ENCODE measurements around the gene CLDN2. TPM values are rescaled to one million over a fixed set of nuclear protein-coding genes. Genes with fewer than 3 reads are reported as not detected.

Gene CLDN2
- total RNA-seq, 2 experiments from 2014 or later = not detected

- Mint-ChIP-seq H3K36me3 (ENCODE audit: low read depth) (no peaks in the 10 kb centered on the region), H3K4me1 (ENCODE audit: low read depth) (no peaks in the 10 kb centered on the region), H3K9me3 (ENCODE audit: insufficient read depth) (no peaks in the 10 kb centered on the region), H3K27ac (no peak overlapping the region), H3K27me3 (ENCODE audit: low read depth) (no peaks in the 10 kb centered on the region), H3K4me3 (no peak overlapping the region)
- ATAC-seq (no peak), DNase-seq (no peak)
- ChIA-PET CTCF (no interaction called here), POLR2A (no interaction called here)
Observed at GRCh38 chrX:106901341-106901740, 18.9 kb upstream of the CLDN2 start.

DNA sequence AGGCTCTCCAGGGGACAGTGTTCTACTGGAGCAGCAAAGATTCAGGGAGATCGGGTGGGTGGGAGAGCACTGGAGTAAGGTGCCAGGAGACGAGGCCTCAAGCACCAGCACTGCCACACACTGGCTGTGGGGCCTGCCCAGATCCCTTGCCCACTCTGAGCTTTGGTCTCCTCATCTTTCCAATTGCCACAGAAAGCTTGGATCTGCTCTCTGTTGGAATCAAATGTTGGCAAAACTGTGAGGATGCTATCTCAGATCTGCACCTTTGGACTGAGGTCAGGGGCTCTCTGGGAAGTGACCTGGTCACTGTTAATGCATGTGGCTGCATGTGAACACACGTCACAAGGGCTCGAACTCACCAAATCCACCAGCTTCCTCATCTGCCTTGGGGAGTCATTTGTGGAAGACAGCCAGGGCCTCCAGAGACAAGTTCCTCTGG is 18.4 kb upstream of the CLDN2 start:
- H3K4me1 Mint-ChIP-seq (ENCODE audit: low read depth) = no peaks in the 10 kb centered on the region
- no peaks in the 10 kb centered on the region for H3K36me3 Mint-ChIP-seq (ENCODE audit: low read depth)
- no peaks in the 10 kb centered on the region for H3K9me3 Mint-ChIP-seq (ENCODE audit: insufficient read depth)
- POLR2A ChIA-PET = no interaction called here
- no peak for ATAC-seq
- CTCF ChIA-PET = no interaction called here
- H3K27me3 Mint-ChIP-seq (ENCODE audit: low read depth) = no peaks in the 10 kb centered on the region
- no peak overlapping the region for H3K27ac Mint-ChIP-seq
- no peak overlapping the region for H3K4me3 Mint-ChIP-seq
- DNase-seq = no peak

GRCh38 chrX:106902684-106903083 is 17.5 kb upstream of the CLDN2 start:
- no peak for DNase-seq
- Mint-ChIP-seq H3K36me3 (ENCODE audit: low read depth) (no peaks in the 10 kb centered on the region), H3K27me3 (ENCODE audit: low read depth) (no peaks in the 10 kb centered on the region), H3K27ac (no peak overlapping the region), H3K4me1 (ENCODE audit: low read depth) (no peaks in the 10 kb centered on the region), H3K9me3 (ENCODE audit: insufficient read depth) (no peaks in the 10 kb centered on the region), H3K4me3 (no peak overlapping the region)
- ATAC-seq = no peak
- POLR2A ChIA-PET = no interaction called here
- CTCF ChIA-PET = interaction anchor here (1.0 kb wide), 1 partner anchor 8 kb away, joined by 4 read pairs; no protein-coding TSS in a partner anchor

DNA sequence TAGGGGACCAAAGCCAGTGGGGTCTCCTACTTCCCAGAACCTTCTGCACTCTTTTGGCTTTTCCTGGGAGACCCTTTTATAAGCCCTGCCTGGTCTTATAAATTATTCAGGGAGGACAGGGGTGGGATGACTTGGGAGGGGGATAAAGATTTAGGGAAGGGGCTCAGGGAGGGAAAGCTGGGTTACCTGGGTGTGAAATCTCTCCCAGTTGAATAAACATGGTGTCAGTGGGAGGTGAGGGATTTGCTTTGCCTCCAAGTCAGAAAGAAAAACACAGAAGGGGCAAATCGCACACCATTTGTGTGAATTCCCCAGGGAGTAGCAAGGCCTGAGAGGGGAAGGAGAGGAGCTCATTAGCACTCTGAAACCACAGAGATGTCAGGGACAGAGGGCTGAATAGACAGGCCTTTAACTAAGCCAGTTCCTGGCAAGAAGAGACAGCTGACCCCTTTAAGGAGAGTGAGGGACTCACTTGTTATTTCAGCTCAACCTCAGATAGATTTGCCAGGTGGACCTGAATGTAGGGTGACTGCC is 16.8 kb upstream of the CLDN2 start, which contains the start of gene RIPPLY1:
RIPPLY1 (minus strand) TSS at position 51 of the 534 bp plus-strand sequence. CDS start 54 bp downstream, outside the sequence.
- H3K9me3 Mint-ChIP-seq (ENCODE audit: insufficient read depth) = no peaks in the 10 kb centered on the region
- H3K27me3 Mint-ChIP-seq (ENCODE audit: low read depth) = no peaks in the 10 kb centered on the region
- no peak within 1 kb of the TSS for H3K4me3 Mint-ChIP-seq
- H3K4me1 Mint-ChIP-seq (ENCODE audit: low read depth) = no peaks in the 10 kb centered on the region
- ATAC-seq = no peak
- no peak within 1 kb of the TSS for H3K27ac Mint-ChIP-seq
- ChIA-PET POLR2A (no interaction called here), CTCF (interaction anchor here (1.0 kb wide), 1 partner anchor 9 kb away, joined by 4 read pairs; no protein-coding TSS in a partner anchor)
- H3K36me3 Mint-ChIP-seq (ENCODE audit: low read depth) = no peaks in the 10 kb centered on the region
- DNase-seq = no peak

GRCh38 chrX:106903856-106904528 is 16.2 kb upstream of the CLDN2 start:
- H3K4me3 Mint-ChIP-seq = no peak overlapping the region
- no peaks in the 10 kb centered on the region for H3K36me3 Mint-ChIP-seq (ENCODE audit: low read depth)
- H3K27ac Mint-ChIP-seq = no peak overlapping the region
- no peaks in the 10 kb centered on the region for H3K9me3 Mint-ChIP-seq (ENCODE audit: insufficient read depth)
- DNase-seq = no peak
- POLR2A ChIA-PET = no interaction called here
- no peaks in the 10 kb centered on the region for H3K4me1 Mint-ChIP-seq (ENCODE audit: low read depth)
- ATAC-seq = no peak
- CTCF ChIA-PET = no interaction called here
- H3K27me3 Mint-ChIP-seq (ENCODE audit: low read depth) = no peaks in the 10 kb centered on the region

GRCh38 chrX:106905064-106905708 is 15.0 kb upstream of the CLDN2 start:
- ChIA-PET CTCF (interaction anchor here (1.1 kb wide), 1 partner anchor 11 kb away, joined by 3 read pairs; no protein-coding TSS in a partner anchor), POLR2A (interaction anchor here (0.5 kb wide), 1 partner anchor 562 kb away, joined by 3 read pairs; no protein-coding TSS in a partner anchor)
- H3K27me3 Mint-ChIP-seq (ENCODE audit: low read depth) = no peaks in the 10 kb centered on the region
- H3K4me1 Mint-ChIP-seq (ENCODE audit: low read depth) = no peaks in the 10 kb centered on the region
- no peaks in the 10 kb centered on the region for H3K36me3 Mint-ChIP-seq (ENCODE audit: low read depth)
- H3K27ac Mint-ChIP-seq = no peak overlapping the region
- H3K9me3 Mint-ChIP-seq (ENCODE audit: insufficient read depth) = no peaks in the 10 kb centered on the region
- ATAC-seq (no peak), DNase-seq (no peak)
- no peak overlapping the region for H3K4me3 Mint-ChIP-seq

GRCh38 chrX:106906361-106906760 is 13.8 kb upstream of the CLDN2 start:
- CTCF ChIA-PET = interaction anchor here (1.3 kb wide), 1 partner anchor 9 kb away, joined by 3 read pairs; no protein-coding TSS in a partner anchor
- H3K36me3 Mint-ChIP-seq (ENCODE audit: low read depth) = no peaks in the 10 kb centered on the region
- ATAC-seq (no peak), DNase-seq (no peak)
- H3K4me1 Mint-ChIP-seq (ENCODE audit: low read depth) = no peaks in the 10 kb centered on the region
- no peaks in the 10 kb centered on the region for H3K27me3 Mint-ChIP-seq (ENCODE audit: low read depth)
- no peaks in the 10 kb centered on the region for H3K9me3 Mint-ChIP-seq (ENCODE audit: insufficient read depth)
- H3K4me3 Mint-ChIP-seq = no peak overlapping the region
- POLR2A ChIA-PET = no interaction called here
- no peak overlapping the region for H3K27ac Mint-ChIP-seq

DNA sequence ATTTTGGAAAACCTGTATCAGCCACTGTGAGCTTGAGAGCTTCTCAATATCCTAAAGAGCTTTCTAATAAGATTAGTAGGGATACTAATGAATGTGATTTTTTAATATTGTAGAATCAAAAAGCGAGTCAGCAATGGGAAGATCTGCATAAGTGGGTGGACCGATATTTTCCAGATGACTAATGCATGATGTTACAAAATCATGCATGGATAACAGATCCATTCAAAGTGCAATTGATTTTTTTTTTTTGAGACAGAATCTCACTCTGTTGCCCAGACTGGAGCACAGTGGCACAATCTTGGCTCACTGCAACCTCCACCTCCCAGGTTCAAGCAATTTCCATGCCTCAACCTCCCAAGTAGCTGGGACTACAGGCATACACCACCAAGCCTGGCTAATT is 7.3 kb upstream of the CLDN2 start:
- Mint-ChIP-seq H3K9me3 (ENCODE audit: insufficient read depth) (no peaks in the 10 kb centered on the region), H3K36me3 (ENCODE audit: low read depth) (no peaks in the 10 kb centered on the region), H3K4me1 (ENCODE audit: low read depth) (peaks cover 5% of the 10 kb centered on the region), H3K4me3 (no peak overlapping the region), H3K27ac (no peak overlapping the region), H3K27me3 (ENCODE audit: low read depth) (peaks cover 8% of the 10 kb centered on the region)
- POLR2A ChIA-PET = no interaction called here
- CTCF ChIA-PET = no interaction called here
- no peak for DNase-seq
- no peak for ATAC-seq

DNA sequence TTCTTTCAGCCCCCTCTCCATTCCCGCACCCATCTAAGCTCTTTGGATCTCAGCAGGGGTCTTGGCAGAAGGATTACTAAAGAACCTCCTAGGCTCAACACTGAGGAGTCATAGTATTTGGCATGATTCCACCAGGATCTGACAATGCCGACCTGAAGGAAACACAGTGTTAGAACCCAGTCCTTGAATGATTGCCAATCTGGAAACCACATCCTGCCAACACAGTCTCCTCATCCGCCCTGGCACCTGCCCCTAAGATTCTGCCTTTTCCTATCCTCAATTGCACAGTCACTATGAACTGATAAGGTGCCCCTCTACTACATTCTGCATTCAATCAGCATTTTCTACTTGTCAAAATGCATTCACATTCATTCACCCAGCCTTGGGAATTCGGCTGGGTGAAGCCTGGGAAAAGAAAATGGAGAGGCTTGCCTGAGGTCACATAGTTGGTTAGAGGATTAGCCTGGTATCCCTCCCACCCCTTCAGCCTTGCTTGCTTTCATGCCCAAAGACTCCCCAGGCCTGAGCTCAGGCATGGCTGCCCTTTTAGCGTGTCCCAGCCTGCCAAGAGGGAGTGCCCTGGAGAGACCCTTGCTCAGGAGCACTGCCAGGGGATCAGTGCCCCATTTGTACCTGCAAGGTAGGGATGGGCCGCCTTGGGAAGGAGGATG is 2.2 kb upstream of the CLDN2 start:
- H3K36me3 Mint-ChIP-seq (ENCODE audit: low read depth) = no peaks in the 10 kb centered on the region
- peaks cover 8% of the 10 kb centered on the region for H3K27me3 Mint-ChIP-seq (ENCODE audit: low read depth)
- CTCF ChIA-PET = no interaction called here
- POLR2A ChIA-PET = no interaction called here
- H3K9me3 Mint-ChIP-seq (ENCODE audit: insufficient read depth) = no peaks in the 10 kb centered on the region
- H3K4me1 Mint-ChIP-seq (ENCODE audit: low read depth) = peaks cover 7% of the 10 kb centered on the region
- no peak overlapping the region for H3K27ac Mint-ChIP-seq
- no peak for ATAC-seq
- DNase-seq = peak; percentile 20
- H3K4me3 Mint-ChIP-seq = no peak overlapping the region

DNA sequence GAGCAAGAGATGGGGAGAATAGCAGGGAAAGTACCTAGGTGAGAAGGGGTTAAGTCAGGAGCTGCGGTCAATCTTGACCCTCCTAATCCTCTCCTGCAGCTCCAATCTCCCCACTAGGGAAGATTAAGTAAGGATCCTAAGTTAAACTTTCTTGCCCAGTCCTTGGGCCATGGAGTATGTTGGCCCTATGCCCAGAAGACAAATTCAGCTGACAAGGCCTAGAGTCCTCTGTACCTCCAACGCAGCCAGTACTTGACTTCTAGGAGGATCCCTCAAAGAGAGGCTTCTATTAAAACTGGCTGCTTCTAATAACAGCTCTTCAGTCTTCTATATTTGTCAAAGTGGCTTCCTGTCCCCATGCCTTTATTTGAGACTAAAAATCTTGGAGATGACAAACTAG is 1.4 kb downstream of the CLDN2 start:
- Mint-ChIP-seq H3K4me3 (no peak overlapping the region), H3K4me1 (ENCODE audit: low read depth) (peaks cover 7% of the 10 kb centered on the region), H3K9me3 (ENCODE audit: insufficient read depth) (no peaks in the 10 kb centered on the region), H3K36me3 (ENCODE audit: low read depth) (no peaks in the 10 kb centered on the region), H3K27me3 (ENCODE audit: low read depth) (no peaks in the 10 kb centered on the region), H3K27ac (no peak overlapping the region)
- DNase-seq (no peak), ATAC-seq (no peak)
- ChIA-PET POLR2A (no interaction called here), CTCF (no interaction called here)

- ChIA-PET CTCF (no interaction called here), POLR2A (no interaction called here)
- H3K27me3 Mint-ChIP-seq (ENCODE audit: low read depth) = no peaks in the 10 kb centered on the region
- DNase-seq (no peak), ATAC-seq (no peak)
- H3K4me3 Mint-ChIP-seq = no peak overlapping the region
- no peaks in the 10 kb centered on the region for H3K4me1 Mint-ChIP-seq (ENCODE audit: low read depth)
- H3K36me3 Mint-ChIP-seq (ENCODE audit: low read depth) = no peaks in the 10 kb centered on the region
- H3K9me3 Mint-ChIP-seq (ENCODE audit: insufficient read depth) = no peaks in the 10 kb centered on the region
- H3K27ac Mint-ChIP-seq = no peak overlapping the region
Observed at GRCh38 chrX:106927023-106927422, 6.8 kb downstream of the CLDN2 start.

- ChIA-PET POLR2A (no interaction called here), CTCF (no interaction called here)
- H3K27me3 Mint-ChIP-seq (ENCODE audit: low read depth) = no peaks in the 10 kb centered on the region
- ATAC-seq = no peak
- no peaks in the 10 kb centered on the region for H3K36me3 Mint-ChIP-seq (ENCODE audit: low read depth)
- no peak overlapping the region for H3K4me3 Mint-ChIP-seq
- no peaks in the 10 kb centered on the region for H3K4me1 Mint-ChIP-seq (ENCODE audit: low read depth)
- no peaks in the 10 kb centered on the region for H3K9me3 Mint-ChIP-seq (ENCODE audit: insufficient read depth)
- H3K27ac Mint-ChIP-seq = no peak overlapping the region
- no peak for DNase-seq
Observed at GRCh38 chrX:106927700-106928099, 7.5 kb downstream of the CLDN2 start.
